NB4 (cell line): Measurements from ENCODE around the gene ACE2.

Experiments used
- CTCF ChIP-seq: IDR thresholded peaks from one replicate; pipeline ENCODE4 v1.5.1; 2012; ENCODE audit warnings: low read depth, low read length
- MAX ChIP-seq: IDR thresholded peaks from 2 replicates; pipeline ENCODE4 v1.6.1; 2011; ENCODE audit warnings: low read depth, low read length
- MYC ChIP-seq: IDR thresholded peaks from 2 replicates; pipeline ENCODE4 v1.6.1; 2011; ENCODE audit warnings: low read depth, low read length
- POLR2A ChIP-seq: IDR thresholded peaks from 2 replicates; pipeline ENCODE4 v1.6.1; 2011; ENCODE audit warnings: mild to moderate bottlenecking; ENCODE audit not compliant: insufficient read length; ENCODE audit errors: extremely low read depth

- TF ChIP-seq CTCF (no peak), POLR2A (no peak), MYC (no peak), MAX (no peak)
Measured at GRCh38 chrX:15522464-15522863, 78.3 kb downstream of the ACE2 start.
